A172 (cell line): ENCODE data around the gene COPG1. TPM values are rescaled to one million over a fixed set of nuclear protein-coding genes. Genes with fewer than 3 reads are reported as not detected.

Experiments used
- DNase-seq: peaks from one replicate; pipeline ENCODE4 v3.0.0-alpha.2; 2015; ENCODE audit warnings: low spot score
- total RNA-seq: library from RNA; depleted of rRNA; stranded (reverse); fragments of >200 nt; shearing (Covaris generic); gene quantifications from 2 replicates; pipeline ENCODE4 v1.2.3, GENCODE V29; 2014

Gene COPG1
- total RNA-seq, 1 experiment from 2014 or later, result 296 TPM

DNA sequence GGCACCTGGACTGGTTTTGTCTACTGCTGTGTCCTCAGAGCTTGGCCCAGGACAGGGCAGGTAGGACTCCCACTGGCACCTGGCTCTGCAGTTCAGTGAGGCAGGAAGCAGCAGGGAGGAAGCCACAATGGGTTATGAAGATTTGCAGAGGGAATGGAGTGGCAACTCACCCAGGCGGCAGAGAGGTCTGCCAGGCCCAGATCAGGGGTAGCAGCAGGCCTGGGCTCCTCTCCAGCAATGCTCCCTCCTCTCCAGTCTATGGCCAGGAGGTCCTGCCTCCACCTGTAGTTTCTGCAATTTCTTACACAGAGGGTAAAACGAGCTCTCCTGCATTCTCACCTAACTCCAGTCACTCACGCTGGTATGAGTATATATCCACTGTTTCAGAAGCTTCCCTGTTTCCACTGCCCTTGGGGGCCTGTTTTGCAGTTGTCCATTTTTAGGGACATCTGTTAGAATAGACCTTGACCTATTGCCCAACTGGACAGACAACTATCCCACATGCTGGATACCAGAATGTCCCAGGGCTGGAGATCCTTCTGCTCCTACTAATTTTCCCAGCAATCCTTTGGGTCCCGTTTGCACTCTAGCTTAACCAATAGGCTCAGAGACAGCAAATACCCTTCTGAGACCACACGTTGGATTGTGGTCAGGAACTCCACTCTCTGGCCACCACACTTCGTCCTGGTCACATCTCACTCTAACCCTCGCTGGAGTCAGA is 64.4 kb downstream of the COPG1 start:
- DNase-seq, result no peak

DNA sequence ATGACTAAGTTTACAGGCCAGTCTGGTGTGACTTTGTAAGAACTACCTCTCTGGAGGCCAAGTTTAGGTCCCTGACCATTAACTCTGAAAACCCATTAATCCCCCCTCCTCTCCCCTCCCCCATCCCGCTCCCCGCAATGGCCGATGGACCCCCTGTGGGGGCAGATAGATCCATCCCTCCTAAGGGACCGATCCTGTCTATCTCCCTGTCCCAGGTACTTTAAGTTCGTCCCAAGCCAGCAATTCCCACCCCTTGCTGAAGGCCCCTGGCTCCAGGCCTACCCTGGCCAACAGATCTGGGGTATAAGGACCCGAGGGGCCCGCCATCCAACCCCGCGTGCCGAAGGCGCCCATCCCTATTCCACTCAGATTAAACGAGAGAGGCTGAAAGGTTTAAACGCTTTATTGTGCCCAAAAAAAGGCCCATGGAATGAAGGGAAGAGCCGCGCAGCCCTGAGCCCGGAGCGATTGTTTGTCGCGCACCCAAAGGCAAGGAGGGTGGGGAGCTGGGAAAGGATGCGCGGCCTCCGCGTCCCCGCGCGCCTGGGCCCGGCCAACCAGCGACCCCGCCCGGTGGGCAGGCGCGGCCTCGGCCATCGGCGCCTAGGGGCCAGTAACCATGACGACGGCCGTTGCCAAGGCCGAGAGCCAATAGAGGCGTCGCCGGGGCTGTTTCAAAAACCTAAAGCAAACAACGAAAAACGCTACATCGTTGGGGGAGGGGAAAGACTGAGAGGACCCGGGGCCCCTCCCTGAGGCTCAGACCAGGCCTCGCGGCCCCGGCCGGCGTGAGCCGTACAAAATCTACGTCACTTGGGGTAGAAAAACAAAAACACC is 65.2 kb downstream of the COPG1 start:
- DNase-seq, result peak; percentile 91

DNA sequence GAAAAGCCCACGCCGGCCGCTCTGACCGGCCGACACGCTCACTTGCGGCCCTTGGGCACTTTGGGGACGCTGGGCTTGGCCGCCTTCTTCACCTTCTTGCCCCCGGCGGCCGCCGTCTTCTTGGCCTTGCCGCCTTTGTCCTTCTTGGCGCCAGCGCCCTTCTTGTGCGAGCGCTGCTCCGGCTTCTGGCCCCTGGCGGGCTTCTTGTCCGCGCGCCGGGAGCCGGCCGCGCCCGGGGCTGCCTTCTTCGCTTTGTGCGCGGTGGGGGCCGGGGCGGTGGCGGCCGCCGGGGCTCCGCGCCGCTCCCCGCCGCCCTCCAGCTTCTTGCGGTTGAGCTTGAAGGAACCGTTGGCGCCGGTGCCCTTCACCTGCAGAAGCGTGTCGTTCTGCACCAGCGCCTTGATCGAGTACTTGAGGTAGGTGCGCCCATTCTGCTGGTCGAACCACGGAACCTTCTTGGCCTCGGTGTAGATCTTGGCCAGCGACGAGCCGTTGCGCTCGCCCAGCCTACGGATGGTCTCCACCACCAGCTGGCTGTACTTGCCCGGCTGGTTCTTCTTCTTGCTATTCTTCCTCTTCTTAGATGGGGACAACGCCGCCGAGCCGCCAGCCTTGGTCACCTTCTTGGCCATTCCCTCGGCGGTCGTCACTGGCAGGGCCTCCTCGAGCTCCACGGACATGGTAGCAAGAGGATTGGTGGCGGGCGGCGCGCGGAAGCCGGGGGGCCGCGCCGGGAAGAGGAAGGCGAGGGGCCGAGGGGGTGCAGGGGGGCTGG is 66.0 kb downstream of the COPG1 start:
- DNase-seq, result no peak

DNA sequence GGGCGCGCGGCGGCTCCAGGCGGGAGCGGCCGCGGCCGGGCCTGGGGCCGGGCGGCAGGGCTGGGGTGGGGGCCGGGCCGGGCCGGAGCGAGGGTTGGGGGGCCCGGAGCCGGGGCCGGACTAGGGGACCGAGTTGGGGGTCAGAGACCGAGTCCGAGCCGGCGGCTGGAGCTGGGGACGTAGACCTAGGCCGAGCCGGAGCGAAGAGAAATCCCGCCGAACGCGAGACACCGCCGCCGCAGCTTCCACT is 66.5 kb downstream of the COPG1 start:
- DNase-seq, result no peak

GRCh38 chr3:129316248-129317013 is 67.0 kb downstream of the COPG1 start:
- peak; percentile 76 for DNase-seq

DNA sequence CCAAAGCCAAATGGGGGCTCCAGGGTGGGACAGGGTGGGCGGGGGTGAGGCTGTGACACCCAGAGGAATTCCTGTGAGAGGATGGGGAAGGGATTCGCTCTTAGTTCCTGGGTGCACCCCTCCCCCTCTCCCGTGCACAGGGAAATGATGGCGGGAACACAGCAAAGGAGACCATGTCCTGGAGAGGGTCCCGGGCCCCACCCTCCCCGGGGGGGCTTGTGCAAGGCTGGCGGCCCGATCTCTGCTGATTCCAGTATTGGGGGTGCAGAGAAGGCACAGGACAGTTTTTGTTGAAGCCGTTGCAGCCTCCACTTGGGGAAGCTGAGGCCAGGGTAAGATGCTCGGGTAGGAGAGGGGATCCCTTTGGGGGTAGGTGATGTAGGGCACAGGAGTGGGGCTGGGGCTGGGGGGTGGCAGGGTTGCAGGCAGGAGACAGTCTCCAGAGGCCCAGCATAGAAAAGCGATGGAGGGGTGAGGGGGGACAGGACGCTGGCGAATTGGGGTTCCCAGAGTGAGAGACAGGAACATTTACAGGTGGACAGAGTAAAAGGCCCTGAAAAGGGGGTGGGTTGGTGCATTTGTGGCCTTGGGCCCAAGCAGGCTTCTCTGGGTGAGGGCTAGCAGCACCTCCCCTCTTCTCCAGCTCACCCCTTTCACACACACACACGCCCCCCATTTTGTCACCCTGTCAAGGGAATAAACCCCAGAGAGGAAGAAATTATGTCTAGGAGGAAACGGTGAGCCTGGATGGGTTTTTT is 67.8 kb downstream of the COPG1 start:
- no peak for DNase-seq

DNA sequence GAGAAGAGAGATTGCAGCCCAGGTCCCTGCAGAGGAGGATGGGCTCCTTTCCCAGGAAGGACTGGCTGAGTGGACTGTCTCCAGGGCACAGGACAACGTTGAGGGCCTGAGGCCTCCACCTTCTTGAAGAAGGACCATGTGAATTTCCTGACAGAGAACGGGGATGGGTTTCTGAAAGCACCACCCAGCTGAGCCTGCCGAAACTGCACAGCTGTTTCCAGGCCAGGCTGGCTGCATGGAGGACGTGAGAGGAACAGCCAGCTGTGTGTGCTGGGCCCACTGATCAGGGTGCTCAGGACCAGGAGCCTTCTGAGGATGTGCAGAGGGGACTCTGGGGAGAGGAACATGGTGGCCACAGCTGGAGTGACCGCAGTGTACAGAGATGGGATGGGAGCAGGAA is 68.4 kb downstream of the COPG1 start:
- DNase-seq, result no peak

DNA sequence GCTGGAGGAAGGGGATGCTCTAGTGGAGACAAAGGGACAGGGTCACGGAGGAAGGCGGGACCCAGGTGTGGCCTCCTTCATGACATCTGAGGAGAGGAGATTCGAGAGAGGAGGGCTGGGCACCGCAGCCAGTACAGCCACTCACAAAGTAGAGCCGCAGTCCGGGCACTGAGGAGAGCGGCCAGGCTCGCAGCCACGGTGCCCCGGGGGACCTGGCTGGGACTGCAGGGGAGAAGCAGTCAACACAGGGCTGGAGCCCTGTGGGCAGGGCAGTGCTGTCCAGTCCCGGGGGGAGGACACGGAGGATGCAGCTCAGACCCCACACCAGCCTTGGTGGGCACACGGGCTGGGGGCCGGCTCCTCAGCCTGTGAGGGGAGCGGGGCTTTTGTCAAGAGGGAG is 69.5 kb downstream of the COPG1 start:
- DNase-seq, result no peak

- no peak for DNase-seq
Measured at GRCh38 chr3:129320261-129320660, 70.9 kb downstream of the COPG1 start.

DNA sequence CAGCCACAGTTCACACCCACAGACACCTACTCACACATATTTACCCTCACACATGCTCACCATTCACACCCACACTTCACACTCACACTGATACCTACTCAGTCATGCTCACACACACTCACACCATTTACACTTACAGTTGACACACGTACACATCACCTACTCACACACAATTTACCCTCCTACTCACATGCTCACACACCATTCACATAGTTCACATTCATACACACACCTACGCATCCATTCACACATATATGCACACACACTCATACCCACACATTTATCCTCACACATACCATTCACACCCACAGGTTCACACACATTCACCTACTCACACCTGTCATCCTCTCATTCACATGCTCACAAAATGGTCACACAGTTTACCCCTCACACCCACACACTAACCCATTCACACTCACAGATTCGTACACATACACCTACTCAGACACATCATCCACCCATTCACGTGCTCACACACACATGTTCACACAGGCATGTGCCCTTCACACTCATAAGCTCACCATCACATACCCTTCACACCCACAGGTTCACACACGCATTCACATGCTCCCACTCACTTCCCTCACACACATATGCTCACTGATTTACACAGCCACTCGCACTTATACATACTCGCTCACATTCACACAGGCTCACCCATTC is 71.5 kb downstream of the COPG1 start:
- no peak for DNase-seq

DNA sequence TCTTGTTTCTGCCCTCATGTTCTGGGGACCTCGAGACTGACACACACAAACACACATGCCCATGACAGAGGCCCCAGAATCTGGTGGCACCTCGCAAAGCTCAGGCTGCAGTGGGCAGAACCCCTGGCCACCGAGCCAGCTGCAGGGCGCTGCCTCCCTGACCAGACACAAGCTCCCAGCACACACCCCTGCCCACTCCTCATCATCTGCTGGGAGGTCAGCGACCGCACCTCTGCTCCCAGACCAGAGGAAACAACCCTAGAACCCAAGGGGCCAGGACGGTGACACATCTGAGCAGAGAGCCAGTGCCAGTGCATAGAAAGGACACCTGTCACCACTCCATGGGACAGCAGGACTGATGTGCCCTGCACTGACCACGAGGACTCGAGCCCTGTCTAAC is 72.5 kb downstream of the COPG1 start:
- no peak for DNase-seq

- DNase-seq, result no peak
Measured at GRCh38 chr3:129323651-129324294, 74.4 kb downstream of the COPG1 start.

- DNase-seq, result no peak
Measured at GRCh38 chr3:129324855-129325254, 75.4 kb downstream of the COPG1 start.

- no peak for DNase-seq
Measured at GRCh38 chr3:129325383-129325782, 76.0 kb downstream of the COPG1 start.

DNA sequence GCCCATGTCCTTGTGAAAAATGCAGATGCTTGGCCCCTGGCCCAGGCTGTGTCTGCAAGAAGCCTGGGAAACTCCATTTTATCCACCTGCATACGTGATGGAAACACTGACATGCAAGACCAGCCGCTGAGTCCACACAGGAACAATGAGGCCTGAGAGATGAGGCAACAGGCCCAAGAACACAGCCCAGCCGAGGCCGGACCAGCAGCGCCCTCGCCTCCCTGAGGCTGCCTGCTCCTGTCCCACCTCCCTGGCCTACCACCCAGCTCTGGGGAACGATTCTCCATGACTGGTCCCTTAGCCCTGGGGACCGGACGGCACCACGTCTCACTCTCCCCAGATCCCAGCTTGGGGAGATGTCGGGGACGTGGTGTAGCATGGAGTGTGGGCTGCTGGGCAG is 76.7 kb downstream of the COPG1 start:
- no peak for DNase-seq

GRCh38 chr3:129326595-129326994 is 77.2 kb downstream of the COPG1 start:
- no peak for DNase-seq
